ENCODE data around the gene SP4.
"Not testable (repeated sequence)": the region's sequence is repeated elsewhere in the genome, so short reads cannot be mapped to it uniquely, and the experiment has no call there.

Gene SP4

GRCh38 chr7:21532485-21532884 lies 104.6 kb downstream of the SP4 start:
- not testable (repeated sequence) for DNase-seq

GRCh38 chr7:21533646-21534045 lies 105.8 kb downstream of the SP4 start:
- DNase-seq: not testable (repeated sequence)

GRCh38 chr7:21536445-21537118 lies 108.7 kb downstream of the SP4 start:
- not testable (repeated sequence) for DNase-seq

GRCh38 chr7:21538936-21539495 lies 111.1 kb downstream of the SP4 start:
- DNase-seq: no peak

- DNase-seq: peak; percentile 39
Observed at GRCh38 chr7:21542891-21543527, 115.1 kb downstream of the SP4 start, which contains the start of gene DNAH11. Gene DNAH11 (plus strand): TSS chr7:21543039. CDS start chr7:21543246, 207 bp downstream.

- peak; percentile 18 for DNase-seq
Observed at GRCh38 chr7:21543528-21544302, 115.8 kb downstream of the SP4 start.

GRCh38 chr7:21544303-21544656 lies 116.4 kb downstream of the SP4 start:
- no peak for DNase-seq

GRCh38 chr7:21544715-21545114 lies 116.8 kb downstream of the SP4 start:
- peak; percentile 3 for DNase-seq

- DNase-seq: no peak
Observed at GRCh38 chr7:21547501-21547900, 119.6 kb downstream of the SP4 start.

- DNase-seq: no peak
Observed at GRCh38 chr7:21548491-21548890, 120.6 kb downstream of the SP4 start.

- no peak for DNase-seq
Observed at GRCh38 chr7:21550076-21550475, 122.2 kb downstream of the SP4 start.

GRCh38 chr7:21550821-21551531 lies 123.1 kb downstream of the SP4 start:
- DNase-seq: no peak

GRCh38 chr7:21562385-21562784 lies 134.5 kb downstream of the SP4 start:
- DNase-seq: no peak
